ENCODE results near the gene TMEM236. TPM values are rescaled to one million over a fixed set of nuclear protein-coding genes. Genes with fewer than 3 reads are reported as not detected.

Gene TMEM236
- polyA plus RNA-seq, 2 of the 4 experiments (the other 2 are of a cell fraction) = 0.06 to 0.09 TPM

GRCh38 chr10:17731331-17732020, 20.5 kb upstream of the TMEM236 start:
- Histone ChIP-seq H3K4me1 (no peaks in the 10 kb centered on the region), H3K4me3 (no peak overlapping the region), H3K9me3 (no peaks in the 10 kb centered on the region), H3K27ac (no peak overlapping the region), H3K4me2 (no peak overlapping the region)
- no peak for DNase-seq (ENCODE audit: low read depth in 1 of 2, low spot score in 1 of 2)
- no peak for FAIRE-seq
- TF ChIP-seq RNF2 (IDR thresholded peaks at IDR 0.05; ENCODE audit: borderline replicate concordance, low read depth) (no peak), FOSB (CRISPR knock-in tag; IDR thresholded peaks at IDR 0.05) (no peak), ZFP36 (IDR thresholded peaks at IDR 0.05; ENCODE audit: borderline replicate concordance, partially characterized antibody) (no peak), PHF8 (IDR thresholded peaks at IDR 0.05; ENCODE audit: borderline replicate concordance, low read depth) (no peak), NPAS2 (CRISPR knock-in tag; IDR thresholded peaks at IDR 0.05; ENCODE audit: borderline replicate concordance) (no peak), RFX5 (IDR thresholded peaks at IDR 0.05) (no peak), HDAC2 (IDR thresholded peaks at IDR 0.05) (no peak), HOXB13 (CRISPR knock-in tag; IDR thresholded peaks at IDR 0.05; ENCODE audit: low read depth) (no peak), HEYL (CRISPR knock-in tag; IDR thresholded peaks at IDR 0.05) (no peak), RAD21 (conservative IDR thresholded peaks at IDR 0.05 in 1 of 2, IDR thresholded peaks at IDR 0.05 in 1 of 2) (no peak), EP300 (IDR thresholded peaks at IDR 0.05) (no peak), CEBPB (IDR thresholded peaks at IDR 0.05) (no peak), SMC3 (IDR thresholded peaks at IDR 0.05) (no peak), ZC3H11A (IDR thresholded peaks at IDR 0.05) (no peak)
- TF ChIP-seq, protein P1, sequence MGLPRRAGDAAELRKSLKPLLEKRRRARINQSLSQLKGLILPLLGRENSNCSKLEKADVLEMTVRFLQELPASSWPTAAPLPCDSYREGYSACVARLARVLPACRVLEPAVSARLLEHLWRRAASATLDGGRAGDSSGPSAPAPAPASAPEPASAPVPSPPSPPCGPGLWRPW (IDR thresholded peaks at IDR 0.05) = no peak
- no peak for ATAC-seq
- 69% methylated on average over 4 of the region's 4 CpGs for WGBS (ENCODE audit: missing lambda C conversion rate)
- ChIA-PET POLR2A (no interaction called here), CTCF (interaction anchor here (1.3 kb wide), 1 partner anchor 14 kb away, joined by 3 read pairs; no protein-coding TSS in a partner anchor)

GRCh38 chr10:17733620-17734019, 18.4 kb upstream of the TMEM236 start:
- Histone ChIP-seq H3K4me1 (0 out of 3 replicates have a peak, but pooled peaks cover 3% of the 10 kb centered on the region), H3K4me2 (no peak overlapping the region), H3K4me3 (no peak overlapping the region), H3K27ac (no peak overlapping the region), H3K9me3 (no peaks in the 10 kb centered on the region)
- CTCF ChIA-PET = interaction anchor here (0.6 kb wide), 1 partner anchor 114 kb away, joined by 5 read pairs; no protein-coding TSS in a partner anchor
- WGBS (ENCODE audit: missing lambda C conversion rate) = 91% methylated on average over 6 of the region's 6 CpGs
- POLR2A ChIA-PET = no interaction called here
- no peak for FAIRE-seq
- ATAC-seq = no peak
- DNase-seq (ENCODE audit: low read depth in 1 of 2, low spot score in 1 of 2) = no peak
- no peak for TF ChIP-seq JUN (IDR thresholded peaks at IDR 0.05)
- no peak for TF ChIP-seq HDAC2 (IDR thresholded peaks at IDR 0.05)

- Histone ChIP-seq H3K4me2 (no peak overlapping the region), H3K27ac (no peak overlapping the region), H3K4me1 (0 out of 3 replicates have a peak, but pooled peaks cover 3% of the 10 kb centered on the region), H3K4me3 (no peak overlapping the region), H3K9me3 (no peaks in the 10 kb centered on the region)
- ATAC-seq = no peak
- TF ChIP-seq ZNF302 (CRISPR knock-in tag; IDR thresholded peaks at IDR 0.05) (no peak), CBX2 (IDR thresholded peaks at IDR 0.05; ENCODE audit: borderline replicate concordance, low read depth) (no peak), HOXA7 (CRISPR knock-in tag; IDR thresholded peaks at IDR 0.05) (no peak), CBX8 (IDR thresholded peaks at IDR 0.05) (no peak), JUN (IDR thresholded peaks at IDR 0.05) (no peak), FOSL2 (IDR thresholded peaks at IDR 0.05) (no peak), FOSL2 (CRISPR knock-in tag; IDR thresholded peaks at IDR 0.05) (no peak), EHF (CRISPR knock-in tag; IDR thresholded peaks at IDR 0.05) (no peak), RFX5 (IDR thresholded peaks at IDR 0.05) (no peak), EP300 (IDR thresholded peaks at IDR 0.05) (no peak), NR3C1 (IDR thresholded peaks at IDR 0.05) (no peak), KDM5A (IDR thresholded peaks at IDR 0.05) (no peak), ZC3H11A (IDR thresholded peaks at IDR 0.05) (no peak), MAFK (IDR thresholded peaks at IDR 0.05; ENCODE audit: partially characterized antibody) (no peak)
- TF ChIP-seq, protein P1 (IDR thresholded peaks at IDR 0.05) = no peak
- no peak for FAIRE-seq
- ChIA-PET POLR2A (no interaction called here), CTCF (interaction anchor here (0.6 kb wide), 1 partner anchor 115 kb away, joined by 5 read pairs; no protein-coding TSS in a partner anchor)
- no peak for DNase-seq (ENCODE audit: low read depth in 1 of 2, low spot score in 1 of 2)
- WGBS (ENCODE audit: missing lambda C conversion rate) = 95% methylated on average over 9 of the region's 9 CpGs
These were observed 17.4 kb upstream of the TMEM236 start for GRCh38 chr10:17734432-17735080.

Data from A549 (cell line).